IPS DF 19.7 (cell line): ENCODE data around the gene CXXC1.
A peak's percentile ranks its signal among the peaks of the same experiment; 100 is the strongest.
"Not testable (repeated sequence)": the region's sequence is repeated elsewhere in the genome, so short reads cannot be mapped to it uniquely, and the experiment has no call there.

Experiments
- DNase-seq: peaks from one replicate; pipeline ENCODE4 v3.0.0-alpha.2; 2013; ENCODE audit warnings: low read depth, low spot score

The CXXC1 gene

GRCh38 chr18:50287441-50288347, at the start of gene CXXC1:
CXXC1 (minus strand) TSS chr18:50287692; CDS start chr18:50287589, 103 bp downstream.
- peak; percentile 92 for DNase-seq

GRCh38 chr18:50334546-50335152, 47.2 kb upstream of the CXXC1 start:
- DNase-seq = no peak

DNA sequence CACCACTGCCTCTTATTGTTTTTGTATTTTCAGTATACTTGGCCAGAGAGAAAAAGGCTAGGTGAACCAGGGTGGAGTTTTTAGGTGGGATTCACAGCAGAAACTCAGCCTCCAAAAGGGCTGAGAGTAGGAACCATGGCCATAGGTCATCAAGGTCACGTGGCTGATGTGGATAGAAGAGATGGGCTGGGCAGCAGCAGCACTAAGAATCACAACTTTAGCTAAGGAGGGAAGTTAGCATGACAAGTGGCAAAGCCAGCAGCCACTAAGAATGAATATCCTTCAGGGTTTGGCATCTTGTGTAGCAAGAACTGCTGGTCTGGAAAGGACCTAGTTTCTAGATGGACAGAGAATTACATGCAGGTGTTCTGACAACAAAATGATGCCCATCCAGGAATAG, 44.2 kb upstream of the CXXC1 start:
- no peak for DNase-seq

DNA sequence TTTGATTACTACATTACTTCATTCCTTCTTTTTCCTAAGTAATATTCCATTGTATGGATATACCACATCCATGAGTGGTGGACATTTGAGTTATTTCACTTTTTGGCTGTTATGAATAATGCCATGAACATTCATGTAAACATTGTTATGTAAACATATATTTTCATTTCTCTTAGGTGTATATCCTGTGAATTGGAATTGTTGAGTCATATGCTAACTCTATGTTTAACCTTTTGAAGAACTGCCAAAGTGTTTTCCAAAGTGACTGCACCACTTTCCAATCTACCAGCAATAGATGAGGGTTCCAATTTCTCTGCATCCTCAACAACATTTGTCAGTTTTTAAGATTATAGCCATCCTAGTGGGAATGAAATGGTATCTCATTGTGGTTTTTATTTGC, 42.7 kb upstream of the CXXC1 start:
- DNase-seq = no peak

DNA sequence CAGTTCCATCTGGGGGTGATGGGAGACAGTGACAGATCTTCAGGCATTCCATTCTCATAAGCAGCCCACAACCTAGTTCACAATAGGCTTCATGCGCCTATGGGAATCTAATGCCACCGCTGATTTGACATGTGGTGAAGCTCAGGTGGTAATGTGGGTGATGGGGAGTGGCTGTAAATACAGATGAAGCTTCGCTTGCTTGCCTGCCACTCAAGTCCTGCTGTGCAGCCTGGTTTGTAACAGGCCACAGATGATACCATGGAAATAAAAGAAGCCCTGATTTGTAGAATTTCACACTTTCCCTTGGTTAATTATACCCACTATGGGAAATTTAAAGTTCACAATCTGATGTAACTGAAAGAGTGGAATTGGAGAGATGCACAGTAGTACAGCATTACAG, 40.5 kb upstream of the CXXC1 start:
- no peak for DNase-seq

GRCh38 chr18:50320719-50321118, 33.2 kb upstream of the CXXC1 start:
- no peak for DNase-seq

GRCh38 chr18:50315100-50315871, 27.8 kb upstream of the CXXC1 start:
- no peak for DNase-seq

DNA sequence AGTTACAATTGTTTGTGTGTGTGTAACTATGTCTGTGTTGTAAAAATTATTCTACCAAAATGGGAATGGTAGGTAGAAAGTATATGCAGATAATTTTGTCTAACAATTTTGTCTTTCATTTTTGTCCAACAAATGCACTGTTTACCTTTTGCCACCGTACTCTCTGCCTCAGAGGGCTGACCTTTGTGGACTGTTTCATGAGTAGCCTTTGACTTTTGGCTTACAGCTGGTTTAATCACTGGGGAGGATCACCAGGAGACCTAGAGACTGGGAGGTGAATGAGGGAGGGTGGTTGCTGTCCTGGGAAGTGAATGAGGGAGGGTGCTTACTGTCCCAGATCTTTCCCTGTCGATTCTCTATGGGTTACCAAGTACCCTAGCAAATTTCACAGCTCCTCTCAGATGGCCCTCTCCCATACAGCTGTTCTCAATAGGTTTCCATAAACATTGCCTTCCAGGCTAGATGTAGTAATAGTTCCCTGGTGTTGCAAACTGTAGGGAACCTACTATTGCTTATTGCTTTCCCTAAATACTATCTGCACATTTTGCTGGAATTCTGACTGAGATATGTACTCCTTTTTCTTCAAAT, 26.5 kb upstream of the CXXC1 start:
- DNase-seq = no peak

DNA sequence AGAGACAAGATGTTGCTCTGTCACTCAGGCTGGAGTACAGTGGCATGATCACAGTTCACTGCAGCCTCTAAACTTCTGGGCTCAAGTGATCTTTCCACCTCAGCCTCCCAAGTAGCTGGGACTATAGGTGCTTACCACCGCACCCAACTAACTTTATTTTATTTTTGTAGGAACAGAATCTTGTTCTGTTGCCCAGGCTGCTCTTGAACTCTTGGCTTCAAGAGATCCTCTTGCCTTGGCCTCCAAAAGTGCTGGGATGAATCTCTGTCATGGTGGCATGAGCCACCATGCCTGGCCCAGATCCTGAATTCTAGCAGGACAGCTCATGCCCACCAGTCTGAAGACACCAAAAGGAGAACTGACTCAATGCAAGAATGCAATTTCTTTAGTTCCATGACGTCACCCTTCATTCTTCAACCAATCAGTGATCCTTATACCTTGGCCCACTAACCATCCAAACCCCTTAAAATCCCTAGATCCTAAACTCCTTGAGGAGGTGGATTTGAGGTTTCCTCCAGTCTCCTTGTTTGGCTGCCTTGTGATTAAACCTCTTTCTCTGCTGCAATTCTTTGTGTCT, 25.6 kb upstream of the CXXC1 start:
- DNase-seq = no peak

DNA sequence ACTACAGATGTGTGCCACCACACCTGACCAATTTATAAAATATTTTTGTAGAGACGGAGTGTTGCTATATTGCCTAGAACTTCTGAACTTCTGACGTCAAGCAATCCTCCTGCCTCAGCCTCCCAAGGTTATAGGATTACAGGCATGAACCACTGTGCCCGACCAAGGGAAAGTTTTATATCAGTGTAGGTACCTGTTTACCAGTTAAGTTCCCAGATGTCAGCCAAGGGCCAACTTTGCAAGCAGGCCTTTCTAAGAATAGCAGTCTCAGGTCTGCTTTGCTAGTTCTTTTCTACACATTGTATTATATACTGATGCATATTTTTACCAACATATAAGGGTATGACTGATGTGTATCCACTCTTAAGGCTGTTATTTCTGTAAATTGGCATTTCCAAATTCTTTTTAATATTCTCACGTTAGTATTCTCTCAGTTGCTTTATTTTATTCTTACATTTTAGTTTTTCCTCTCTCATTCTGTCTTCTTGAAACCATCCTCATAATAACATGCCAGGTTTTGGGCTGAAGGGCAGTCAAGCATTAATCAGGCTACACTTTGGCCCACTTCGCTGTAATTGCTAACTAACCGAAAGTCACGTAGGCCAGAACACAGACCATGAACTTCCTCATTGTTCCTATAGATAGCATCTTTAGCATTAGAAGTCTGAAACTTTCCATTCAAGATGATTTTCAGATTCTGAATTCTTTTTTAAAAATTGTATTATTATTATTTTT, 25.0 kb upstream of the CXXC1 start:
- no peak for DNase-seq

DNA sequence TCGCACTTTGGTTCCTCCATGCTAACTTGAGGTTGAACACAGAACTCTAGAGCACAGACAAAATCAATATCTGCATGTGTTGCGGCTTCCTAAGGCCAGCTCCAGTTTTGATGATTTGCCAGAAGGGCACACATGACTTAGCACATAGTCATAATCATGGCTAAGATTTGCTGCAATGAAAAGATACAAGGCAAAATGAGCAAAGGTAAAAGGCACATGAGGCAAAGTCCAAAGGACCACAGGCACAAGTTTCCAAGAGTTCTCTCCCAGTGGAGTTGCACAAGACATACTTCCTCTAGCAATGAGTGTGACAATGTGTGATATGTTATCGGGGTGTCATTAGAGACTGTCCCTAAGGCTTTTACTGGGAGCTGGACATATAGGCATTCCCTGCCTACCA, 24.2 kb upstream of the CXXC1 start:
- no peak for DNase-seq

GRCh38 chr18:50310080-50310479, 22.6 kb upstream of the CXXC1 start:
- no peak for DNase-seq

GRCh38 chr18:50308851-50309250, 21.4 kb upstream of the CXXC1 start:
- not testable (repeated sequence) for DNase-seq

- DNase-seq = peak; percentile 54
These were observed 20.4 kb upstream of the CXXC1 start for GRCh38 chr18:50307738-50308470.

GRCh38 chr18:50307400-50307737, 19.9 kb upstream of the CXXC1 start:
- no peak for DNase-seq

DNA sequence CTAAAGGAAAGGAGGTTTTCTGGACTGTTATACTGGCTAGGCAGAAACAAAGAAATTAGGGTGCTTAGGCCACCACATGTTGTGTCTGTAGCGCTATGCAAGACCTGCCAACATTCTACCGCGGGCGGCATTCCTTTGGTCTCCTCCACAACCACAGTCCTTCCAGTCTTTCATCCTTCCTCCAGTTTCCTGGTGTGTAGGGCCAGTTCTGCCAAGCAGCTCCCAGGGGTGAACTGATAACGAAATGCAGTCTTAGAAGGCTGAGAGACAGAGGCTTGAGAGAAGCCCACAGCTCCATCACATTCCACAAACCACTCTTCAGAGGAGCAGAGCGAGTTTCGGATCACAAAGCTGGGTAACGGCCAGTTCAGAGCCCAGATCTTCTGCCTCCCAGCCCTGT, 19.5 kb upstream of the CXXC1 start:
- DNase-seq = no peak

DNA sequence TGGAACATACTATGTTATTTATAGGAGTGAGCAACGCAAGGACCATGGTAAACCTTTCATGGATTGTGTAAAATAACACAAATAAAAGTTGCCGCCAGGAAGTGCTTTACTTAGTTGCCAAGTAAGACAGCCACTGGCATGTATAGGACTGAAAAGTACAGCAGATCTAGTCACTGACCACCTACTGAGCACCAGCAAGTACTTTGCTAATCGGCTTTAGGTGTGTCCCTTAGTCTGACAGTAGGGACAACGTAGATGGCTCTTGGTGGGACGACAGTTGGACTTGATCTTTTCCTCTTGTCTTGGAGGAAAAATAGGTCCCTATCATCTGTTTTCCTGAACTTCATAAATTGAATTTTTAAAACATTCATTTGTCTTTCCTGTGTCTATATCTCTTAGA, 13.6 kb upstream of the CXXC1 start:
- no peak for DNase-seq

DNA sequence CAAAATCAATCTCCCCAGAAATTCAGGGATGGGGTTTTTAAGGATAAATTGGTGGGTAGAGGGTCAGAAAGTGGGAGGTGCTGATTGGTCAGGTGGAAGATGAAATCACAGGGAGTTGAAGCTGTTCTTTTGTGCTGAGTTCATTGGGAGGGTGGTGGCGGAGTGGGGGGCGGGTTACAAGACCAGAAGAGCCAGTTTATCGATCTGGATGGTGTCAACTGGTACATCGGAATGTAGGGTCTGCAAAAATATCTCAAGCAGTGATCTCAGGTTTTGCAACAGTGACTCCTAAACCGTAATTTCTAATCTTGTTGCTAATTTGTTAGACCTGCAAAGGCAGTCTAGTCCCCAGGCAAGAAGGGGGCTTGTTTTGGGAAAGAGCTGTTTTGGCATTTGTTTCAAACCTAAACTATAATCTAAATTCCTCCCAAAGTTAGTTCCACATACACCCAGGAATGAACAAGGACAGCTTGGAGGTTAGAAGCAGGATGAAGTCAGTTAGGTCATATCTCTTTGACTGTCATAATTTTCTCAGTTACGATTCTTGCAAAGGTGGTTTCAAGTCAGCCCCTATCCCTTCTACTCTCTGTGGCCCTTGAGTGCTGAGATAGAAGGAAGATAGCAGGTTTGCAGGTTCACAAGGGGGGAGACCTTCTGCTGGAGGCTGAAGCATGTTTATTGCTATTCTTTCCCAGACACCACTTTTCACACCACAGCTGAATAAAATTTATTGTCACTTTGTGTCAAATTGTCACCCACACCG, 12.3 kb upstream of the CXXC1 start:
- DNase-seq = no peak

DNA sequence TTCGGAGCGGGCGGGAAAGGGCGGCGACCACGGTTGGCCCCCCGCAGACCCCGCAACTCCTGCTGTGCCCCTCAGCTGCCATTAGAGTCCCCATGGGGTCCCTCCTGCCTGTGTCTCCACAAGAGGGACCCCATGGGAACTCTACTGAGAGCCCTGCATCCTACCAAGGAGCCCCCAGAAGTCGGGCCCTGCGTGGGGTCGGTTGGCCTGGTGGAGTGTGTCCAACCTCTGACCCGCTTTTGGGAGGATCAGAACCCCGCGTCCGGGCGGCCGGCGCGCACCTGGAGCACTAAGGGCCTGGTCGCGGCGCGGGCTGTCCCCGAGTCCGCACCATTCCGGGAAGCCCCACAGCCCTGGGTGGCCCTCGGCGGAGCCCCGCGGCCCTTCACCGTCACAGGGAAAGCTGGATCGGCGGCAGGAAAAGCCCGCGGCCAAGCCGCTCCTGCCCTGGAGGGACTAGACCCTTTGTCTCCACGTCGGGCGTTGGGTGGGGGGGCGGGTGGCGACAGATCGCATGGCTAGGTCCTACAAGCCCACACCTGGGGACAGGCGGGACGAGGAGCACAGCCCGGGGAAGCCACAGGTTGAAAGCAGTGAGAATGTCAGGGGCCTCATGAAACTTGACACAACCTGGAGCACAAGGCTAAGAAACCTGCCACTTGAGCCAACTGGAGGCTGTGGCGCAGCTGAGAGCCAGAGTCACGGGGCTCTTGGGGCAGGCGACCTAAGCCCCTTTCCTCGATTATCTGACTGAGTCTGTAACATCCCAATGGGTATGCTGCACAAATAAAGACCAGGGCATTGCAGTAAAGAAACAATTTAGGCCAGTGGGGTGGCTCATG, 11.2 kb upstream of the CXXC1 start:
- no peak for DNase-seq
